OCI-LY3 (cell line): ENCODE measurements around the gene CCSER1.

Experiments
- H2AFZ ChIP-seq: fragments of 200-600, 300-600 bp; shearing (Covaris generic); 2 replicates; pipeline ENCODE4 v1.6.0; 2014; ENCODE audit warnings: antibody characterized with exemption, low read depth, low read length
- H3K27ac ChIP-seq: fragments of 200-600, 300-600 bp; sonication (generic); 2 replicates; pipeline ENCODE4 v1.5.1; 2014; ENCODE audit warnings: mild to moderate bottlenecking, low read length, moderate library complexity, mixed read lengths
- H3K27me3 ChIP-seq: fragments of 200-600, 300-600 bp; sonication (generic); 2 replicates; pipeline ENCODE4 v1.6.1; 2014; ENCODE audit warnings: low read depth, low read length, mixed read lengths
- H3K36me3 ChIP-seq: fragments of 200-600, 300-600 bp; sonication (generic); replicated peaks from 2 replicates; pipeline ENCODE3; 2014; ENCODE audit warnings: low read depth, low read length, mixed read lengths
- H3K4me1 ChIP-seq: fragments of 300-600, 200-600 bp; sonication (generic); 2 replicates; pipeline ENCODE4 v1.6.1; 2014; ENCODE audit warnings: low read length, mixed read lengths
- H3K4me2 ChIP-seq: fragments of 200-600, 300-600 bp; sonication (generic); 2 replicates; pipeline ENCODE4 v1.6.1; 2014; ENCODE audit warnings: low read length, mixed read lengths
- H3K4me3 ChIP-seq: fragments of 300-600, 200-600 bp; sonication (generic); 2 replicates; pipeline ENCODE4 v1.5.1; 2014; ENCODE audit warnings: antibody characterized with exemption, mild to moderate bottlenecking, low read length, moderate library complexity
- H3K79me2 ChIP-seq: fragments of 300-600, 200-600 bp; shearing (Covaris generic); 2 replicates; pipeline ENCODE4 v1.6.1; 2014; ENCODE audit warnings: mild to moderate bottlenecking, low read length, mixed read lengths
- H3K9ac ChIP-seq: fragments of 300-600, 200-600 bp; shearing (Covaris generic); 2 replicates; pipeline ENCODE4 v1.6.0; 2014; ENCODE audit warnings: mild to moderate bottlenecking, low read length, moderate library complexity
- H3K9me3 ChIP-seq: fragments of 200-600, 300-600 bp; shearing (Covaris generic); 2 replicates; pipeline ENCODE4 v1.6.1; 2014; ENCODE audit warnings: low read length, mixed read lengths; ENCODE audit not compliant: insufficient read depth
- H4K20me1 ChIP-seq: fragments of 200-600, 300-600 bp; sonication (generic); 2 replicates; pipeline ENCODE4 v1.6.1; 2016; ENCODE audit warnings: low read length, mixed read lengths; ENCODE audit not compliant: insufficient read depth
- EZH2phosphoT487 ChIP-seq: fragments of 200-600 bp; shearing (Covaris generic); IDR thresholded peaks from 2 replicates; pipeline ENCODE4 v1.6.1; 2018; ENCODE audit warnings: antibody characterized with exemption, mixed run types, low read depth
- TF ChIP-seq, protein P1 (sequence below): fragments of 200-600, 300-600 bp; sonication (generic); IDR thresholded peaks from 2 replicates; pipeline ENCODE4 v1.5.1; 2014; ENCODE audit warnings: antibody characterized with exemption, low read length, low read depth

Gene CCSER1

DNA sequence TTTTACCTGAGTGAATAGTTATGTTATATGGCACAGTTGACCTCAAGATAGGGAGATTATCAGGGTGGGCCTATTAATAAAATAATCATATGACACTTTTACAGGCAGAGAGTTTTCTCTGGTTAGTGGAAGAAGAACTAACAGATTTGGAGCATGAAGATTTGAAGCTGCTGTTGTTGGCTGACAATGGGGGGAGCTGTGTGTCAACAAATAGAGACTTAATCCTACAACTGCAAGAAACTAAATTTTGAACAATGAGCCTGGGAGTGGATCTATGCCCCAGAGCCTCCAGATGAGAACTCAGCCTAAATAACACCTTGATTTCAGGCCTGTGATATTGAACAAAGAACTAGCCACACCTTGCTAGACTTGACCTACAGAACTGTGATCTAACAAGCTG is 7.2 kb upstream of the CCSER1 start:
- no peaks in the 10 kb centered on the region for H3K36me3 ChIP-seq
- H3K4me1 ChIP-seq = peaks cover 26% of the 10 kb centered on the region
- H3K9me3 ChIP-seq = no peaks in the 10 kb centered on the region
- H2AFZ ChIP-seq = 0 out of 2 replicates have a peak overlapping the region, but pooled peaks have one; percentile 14
- no peak overlapping the region for H3K9ac ChIP-seq
- H3K4me3 ChIP-seq = no peak overlapping the region
- H3K4me2 ChIP-seq = no peak overlapping the region
- TF ChIP-seq, protein P1, sequence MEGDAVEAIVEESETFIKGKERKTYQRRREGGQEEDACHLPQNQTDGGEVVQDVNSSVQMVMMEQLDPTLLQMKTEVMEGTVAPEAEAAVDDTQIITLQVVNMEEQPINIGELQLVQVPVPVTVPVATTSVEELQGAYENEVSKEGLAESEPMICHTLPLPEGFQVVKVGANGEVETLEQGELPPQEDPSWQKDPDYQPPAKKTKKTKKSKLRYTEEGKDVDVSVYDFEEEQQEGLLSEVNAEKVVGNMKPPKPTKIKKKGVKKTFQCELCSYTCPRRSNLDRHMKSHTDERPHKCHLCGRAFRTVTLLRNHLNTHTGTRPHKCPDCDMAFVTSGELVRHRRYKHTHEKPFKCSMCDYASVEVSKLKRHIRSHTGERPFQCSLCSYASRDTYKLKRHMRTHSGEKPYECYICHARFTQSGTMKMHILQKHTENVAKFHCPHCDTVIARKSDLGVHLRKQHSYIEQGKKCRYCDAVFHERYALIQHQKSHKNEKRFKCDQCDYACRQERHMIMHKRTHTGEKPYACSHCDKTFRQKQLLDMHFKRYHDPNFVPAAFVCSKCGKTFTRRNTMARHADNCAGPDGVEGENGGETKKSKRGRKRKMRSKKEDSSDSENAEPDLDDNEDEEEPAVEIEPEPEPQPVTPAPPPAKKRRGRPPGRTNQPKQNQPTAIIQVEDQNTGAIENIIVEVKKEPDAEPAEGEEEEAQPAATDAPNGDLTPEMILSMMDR = peak; percentile 47
- TF ChIP-seq EZH2phosphoT487 = no peak
- H3K79me2 ChIP-seq = no peaks in the 10 kb centered on the region
- no peak overlapping the region for H3K27ac ChIP-seq
- H3K27me3 ChIP-seq = no peaks in the 10 kb centered on the region
- no peaks in the 10 kb centered on the region for H4K20me1 ChIP-seq

DNA sequence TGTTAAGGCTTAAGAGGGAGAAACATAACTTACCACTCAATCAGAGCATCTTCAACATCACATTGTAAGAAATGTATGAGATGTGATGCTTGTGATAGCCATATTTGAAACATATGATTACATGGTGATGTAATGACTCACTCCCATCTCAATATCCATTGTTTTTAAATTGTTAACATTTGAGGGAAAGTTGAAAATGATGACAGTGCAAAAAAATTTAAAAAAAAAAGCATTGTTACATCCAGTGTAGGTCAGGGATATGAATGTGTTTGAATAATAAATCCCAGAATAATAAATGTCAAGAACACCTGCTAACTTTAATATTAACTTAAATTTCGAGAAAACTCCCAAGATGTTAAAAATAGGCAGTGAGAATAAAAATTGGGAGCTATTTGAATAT is 6.4 kb upstream of the CCSER1 start:
- Histone ChIP-seq H3K36me3 (no peaks in the 10 kb centered on the region), H2AFZ (peak overlapping the region; percentile 14; the same call in 1 of the 2 replicates), H3K27ac (no peak overlapping the region), H3K79me2 (no peaks in the 10 kb centered on the region), H3K4me2 (no peak overlapping the region), H4K20me1 (no peaks in the 10 kb centered on the region), H3K9me3 (no peaks in the 10 kb centered on the region), H3K27me3 (no peaks in the 10 kb centered on the region), H3K4me1 (peaks cover 26% of the 10 kb centered on the region), H3K9ac (no peak overlapping the region), H3K4me3 (no peak overlapping the region)
- no peak for TF ChIP-seq EZH2phosphoT487
- TF ChIP-seq, protein P1 = no peak

DNA sequence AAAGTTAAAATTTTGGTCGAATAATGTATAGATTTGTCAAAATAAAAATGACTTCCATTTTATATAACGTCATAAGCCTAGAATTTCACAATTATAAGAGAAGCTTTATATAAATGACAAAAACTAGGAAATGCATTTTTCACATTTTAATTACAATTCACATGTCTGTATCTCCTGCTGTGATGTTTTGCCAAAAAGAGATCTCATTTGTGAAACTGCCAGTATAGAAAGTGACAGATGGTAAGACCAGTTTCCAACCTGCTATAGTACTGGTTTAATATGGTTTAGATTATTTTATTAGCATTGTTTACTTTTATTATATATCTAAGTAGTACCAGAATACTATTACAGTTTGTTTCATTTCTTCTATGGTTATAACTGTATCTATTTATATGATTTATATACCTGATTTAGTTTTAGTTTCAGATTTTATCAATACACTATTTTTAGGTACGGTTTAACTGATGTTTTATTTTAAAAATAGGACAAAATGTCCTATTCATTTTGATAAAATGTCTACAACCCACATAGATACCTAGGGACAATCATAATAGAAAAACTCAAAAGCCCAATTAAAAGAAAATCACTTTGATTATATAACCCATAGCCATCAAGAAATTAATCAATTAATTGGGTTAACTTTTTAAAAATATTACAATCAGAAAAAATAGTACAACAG is 5.4 kb upstream of the CCSER1 start:
- Histone ChIP-seq H3K27me3 (no peaks in the 10 kb centered on the region), H3K4me1 (peaks cover 18% of the 10 kb centered on the region), H3K9ac (no peak overlapping the region), H3K4me2 (no peak overlapping the region), H3K27ac (no peak overlapping the region), H2AFZ (no peak overlapping the region), H3K9me3 (no peaks in the 10 kb centered on the region), H3K36me3 (no peaks in the 10 kb centered on the region), H4K20me1 (no peaks in the 10 kb centered on the region), H3K79me2 (no peaks in the 10 kb centered on the region), H3K4me3 (no peak overlapping the region)
- no peak for TF ChIP-seq EZH2phosphoT487
- TF ChIP-seq, protein P1 = no peak

DNA sequence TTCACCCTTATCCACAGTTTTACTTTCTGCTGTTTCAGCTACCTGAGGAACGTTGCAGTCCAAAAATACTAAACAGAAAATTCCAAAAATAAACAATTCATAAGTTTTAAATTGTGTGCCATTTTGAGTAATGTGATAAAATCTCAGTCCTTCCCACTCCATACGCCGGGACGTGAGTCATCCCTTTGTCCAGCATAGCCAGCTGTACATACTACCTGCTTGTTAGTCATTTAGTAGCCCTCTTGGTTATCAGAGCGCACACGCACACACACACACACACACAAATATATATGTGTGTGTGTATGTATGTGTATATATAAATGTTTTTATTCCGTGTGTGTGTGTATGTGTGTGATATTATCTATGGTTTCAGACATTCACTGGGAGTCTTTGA is 4.8 kb upstream of the CCSER1 start:
- Histone ChIP-seq H2AFZ (no peak overlapping the region), H3K4me3 (no peak overlapping the region)
- TF ChIP-seq, protein P1 = no peak
- TF ChIP-seq EZH2phosphoT487 = no peak

More for the DNA sequence above, 4.8 kb upstream of the CCSER1 start:
- H3K4me2 ChIP-seq = no peak overlapping the region
- no peak overlapping the region for H3K27ac ChIP-seq
- H4K20me1 ChIP-seq = no peaks in the 10 kb centered on the region
- H3K9ac ChIP-seq = no peak overlapping the region
- no peaks in the 10 kb centered on the region for H3K36me3 ChIP-seq
- no peaks in the 10 kb centered on the region for H3K9me3 ChIP-seq
- no peaks in the 10 kb centered on the region for H3K27me3 ChIP-seq
- H3K79me2 ChIP-seq = no peaks in the 10 kb centered on the region
- peaks cover 14% of the 10 kb centered on the region for H3K4me1 ChIP-seq
